Measurements from ENCODE around the gene TMEM98. TPM values are rescaled to one million over a fixed set of nuclear protein-coding genes. Genes with fewer than 3 reads are reported as not detected.
"Not testable (repeated sequence)": the region's sequence is repeated elsewhere in the genome, so short reads cannot be mapped to it uniquely, and the experiment has no call there.

TMEM98 gene
- total RNA-seq, 2 donors from 2014 or later = 43.0 to 117 TPM

- Histone ChIP-seq H3K36me3 (no peaks in the 10 kb centered on the region), H3K27ac (no peak overlapping the region), H3K4me1 (no peaks in the 10 kb centered on the region), H3K4me3 (no peak overlapping the region), H3K9me3 (peaks cover 0 to 5% of the 10 kb centered on the region in 2 donors), H3K27me3 (no peaks in the 10 kb centered on the region)
- no peak for DNase-seq (ENCODE audit: low spot score)
- TF ChIP-seq CTCF (IDR thresholded peaks at IDR 0.05) = no peak
Observed at GRCh38 chr17:32970281-32970680, 42.3 kb downstream of the TMEM98 start.

- Histone ChIP-seq H3K27me3 (no peaks in the 10 kb centered on the region), H3K27ac (no peak overlapping the region), H3K9me3 (peaks cover 0 to 5% of the 10 kb centered on the region in 2 donors), H3K36me3 (no peaks in the 10 kb centered on the region), H3K4me3 (no peak overlapping the region), H3K4me1 (no peaks in the 10 kb centered on the region)
- no peak for DNase-seq (ENCODE audit: low spot score)
- no peak for TF ChIP-seq CTCF (IDR thresholded peaks at IDR 0.05)
Observed at GRCh38 chr17:32971171-32971570, 43.2 kb downstream of the TMEM98 start.

GRCh38 chr17:32976131-32976530 is 48.2 kb downstream of the TMEM98 start:
- Histone ChIP-seq H3K27me3 (no peaks in the 10 kb centered on the region), H3K4me3 (no peak overlapping the region), H3K9me3 (no peaks in the 10 kb centered on the region), H3K36me3 (no peaks in the 10 kb centered on the region), H3K4me1 (no peaks in the 10 kb centered on the region), H3K27ac (no peak overlapping the region)
- no peak for TF ChIP-seq CTCF (IDR thresholded peaks at IDR 0.05)
- no peak for DNase-seq (ENCODE audit: low spot score)

- Histone ChIP-seq H3K4me3 (no peak overlapping the region), H3K27me3 (no peaks in the 10 kb centered on the region), H3K27ac (no peak overlapping the region), H3K36me3 (no peaks in the 10 kb centered on the region), H3K9me3 (peaks cover 0 to 5% of the 10 kb centered on the region in 2 donors), H3K4me1 (no peaks in the 10 kb centered on the region)
- DNase-seq (ENCODE audit: low spot score) = no peak
- no peak for TF ChIP-seq CTCF (IDR thresholded peaks at IDR 0.05)
Observed at GRCh38 chr17:32976605-32977004, 48.7 kb downstream of the TMEM98 start.

- Histone ChIP-seq H3K4me1 (no peaks in the 10 kb centered on the region), H3K36me3 (no peaks in the 10 kb centered on the region), H3K27me3 (no peaks in the 10 kb centered on the region), H3K9me3 (peaks cover 0 to 8% of the 10 kb centered on the region in 2 donors), H3K27ac (no peak overlapping the region), H3K4me3 (no peak overlapping the region)
- DNase-seq (ENCODE audit: low spot score) = no peak
- TF ChIP-seq CTCF (IDR thresholded peaks at IDR 0.05) = no peak
Observed at GRCh38 chr17:32980230-32980629, 52.3 kb downstream of the TMEM98 start.

GRCh38 chr17:32981611-32982010 is 53.7 kb downstream of the TMEM98 start:
- H3K9me3 ChIP-seq; DNase-seq (ENCODE audit: low spot score); H3K27ac ChIP-seq; H3K4me1 ChIP-seq; H3K27me3 ChIP-seq; H3K4me3 ChIP-seq; H3K36me3 ChIP-seq: not testable (repeated sequence)

Data from right atrium auricular region (tissue), 2 donors.